Endothelial cell of umbilical vein (primary cell): ENCODE data around the gene DNAJC11. TPM values are rescaled to one million over a fixed set of nuclear protein-coding genes. Genes with fewer than 3 reads are reported as not detected.

Source experiments
- BruUV-seq: library from RNA; stranded (reverse); fragments of 400-500 nt; replicated peaks from 2 replicates; lab custom pipeline; 2021; lab: Mats Ljungman, UMichigan
- CTCF ChIA-PET: fragments of 300-600, 350-600 bp; sonication (Branson Sonifier 250); formaldehyde crosslinking; loops from one replicate; lab custom pipeline; 2021; ENCODE audit warnings: antibody characterized with exemption, inconsistent platforms; lab: Charles Lee
- POLR2A ChIA-PET: fragments of 300-600, 350-600 bp; sonication (Branson Sonifier 250); formaldehyde crosslinking; loops from one replicate; lab custom pipeline; 2021; ENCODE audit warnings: antibody characterized with exemption, inconsistent platforms; lab: Charles Lee
- DNase-seq: peaks from one replicate; pipeline ENCODE4 v3.0.0-alpha.2; 2011; ENCODE audit warnings: low read depth, low spot score
- FAIRE-seq: peaks from 2 replicates; lab custom pipeline; 2011; peaks lifted over from hg19 to GRCh38; lab: Jason Lieb, UNC
- H2AFZ ChIP-seq: 2 replicates; pipeline ENCODE4 v1.6.0; 2012; ENCODE audit warnings: low read depth, low read length, control low read depth, inconsistent platforms
- H3K27ac ChIP-seq: 2 replicates; pipeline ENCODE4 v1.5.1; 2011; ENCODE audit warnings: low read depth, mild to moderate bottlenecking, control low read depth, low read length, moderate library complexity; ENCODE audit not compliant: insufficient read depth
- H3K27me3 ChIP-seq, 2 experiments: 2 replicates each; pipeline versions ENCODE4 v1.6.0 to v1.6.1; 2011; ENCODE audit warnings: low read length in 2 of 2, mixed read lengths in 1 of 2; ENCODE audit not compliant: control insufficient read depth in 2 of 2, insufficient read depth in 2 of 2
- H3K36me3 ChIP-seq, 2 experiments: 2 replicates in 1 of 2; 3 replicates in 1 of 2; pipeline ENCODE4 v1.5.1; 2011; ENCODE audit warnings: low read length in 2 of 2, mild to moderate bottlenecking in 1 of 2, moderate library complexity in 1 of 2; ENCODE audit not compliant: control insufficient read depth in 2 of 2, insufficient read depth in 2 of 2; ENCODE audit errors: extremely low read depth in 1 of 2
- H3K4me1 ChIP-seq: 3 replicates; pipeline ENCODE4 v1.5.1; 2011; ENCODE audit warnings: mild to moderate bottlenecking, low read length; ENCODE audit not compliant: control insufficient read depth, insufficient read depth; ENCODE audit errors: extremely low read depth
- H3K4me2 ChIP-seq: 2 replicates; pipeline ENCODE4 v1.6.1; 2011; ENCODE audit warnings: low read length, control low read depth, mixed read lengths; ENCODE audit not compliant: insufficient read depth
- H3K4me3 ChIP-seq, 3 experiments: fragments of 200-600 bp in 1 of 3; sonication (generic), shearing (Covaris generic) in 1 of 3; replicated peaks in 1 of 3; 2 replicates each; pipeline ENCODE4 v1.5.1; 2011 to 2016; ENCODE audit warnings: control low read depth in 3 of 3, low read length in 3 of 3, mild to moderate bottlenecking in 2 of 3, inconsistent platforms in 1 of 3, low read depth in 1 of 3, moderate library complexity in 1 of 3; ENCODE audit not compliant: insufficient read depth in 1 of 3
- H3K79me2 ChIP-seq: 2 replicates; pipeline ENCODE4 v1.6.0; 2012; ENCODE audit warnings: low read length, inconsistent platforms; ENCODE audit not compliant: control insufficient read depth, insufficient read depth
- H3K9ac ChIP-seq: replicated peaks from 2 replicates; pipeline ENCODE3; 2011; ENCODE audit warnings: low read length, control low read depth; ENCODE audit not compliant: insufficient read depth; ENCODE audit errors: extremely low read depth
- H3K9me1 ChIP-seq: replicated peaks from 3 replicates; pipeline ENCODE4 v1.6.0; 2011; ENCODE audit warnings: mild to moderate bottlenecking, low read length; ENCODE audit not compliant: control insufficient read depth, insufficient read depth; ENCODE audit errors: extremely low read depth
- H3K9me3 ChIP-seq: replicated peaks from 2 replicates; pipeline ENCODE4 v1.5.1; 2012; ENCODE audit warnings: low read length, inconsistent platforms; ENCODE audit not compliant: control insufficient read depth, insufficient read depth
- H4K20me1 ChIP-seq: replicated peaks from 2 replicates; pipeline ENCODE3; 2011; ENCODE audit warnings: mild to moderate bottlenecking, low read length; ENCODE audit not compliant: control insufficient read depth, insufficient read depth; ENCODE audit errors: extremely low read depth
- EZH2 ChIP-seq: IDR thresholded peaks from 2 replicates; pipeline ENCODE4 v1.6.1; 2012; ENCODE audit warnings: borderline replicate concordance, low read depth, mild to moderate bottlenecking, moderate library complexity, low read length, inconsistent platforms; ENCODE audit not compliant: severe bottlenecking
- FOS ChIP-seq: IDR thresholded peaks from 2 replicates; pipeline ENCODE4 v1.6.1; 2011; ENCODE audit warnings: mild to moderate bottlenecking, low read length, moderate library complexity, borderline replicate concordance; ENCODE audit not compliant: insufficient read depth
- GATA2 ChIP-seq: IDR thresholded peaks from 2 replicates; pipeline ENCODE4 v1.7.0; 2011; ENCODE audit warnings: low read depth, mild to moderate bottlenecking, moderate library complexity, mixed read lengths, low read length; ENCODE audit not compliant: insufficient read length, insufficient read depth
- JUN ChIP-seq: IDR thresholded peaks from 2 replicates; pipeline ENCODE4 v1.6.1; 2011; ENCODE audit warnings: borderline replicate concordance, low read depth; ENCODE audit not compliant: insufficient read length, insufficient read depth
- MYC ChIP-seq: IDR thresholded peaks from one replicate; pipeline ENCODE4 v1.6.1; 2011; ENCODE audit warnings: mild to moderate bottlenecking, low read depth, low read length
- POLR2A ChIP-seq: IDR thresholded peaks from 2 replicates; pipeline ENCODE4 v1.6.1; 2012; ENCODE audit warnings: low read depth, mild to moderate bottlenecking, control low read depth, low read length
- POLR2AphosphoS5 ChIP-seq: IDR thresholded peaks from 2 replicates; pipeline ENCODE4 v1.6.1; 2012; ENCODE audit warnings: low read depth, mild to moderate bottlenecking, control low read depth, low read length, moderate library complexity; ENCODE audit not compliant: insufficient read depth
- dilution Hi-C: fragments of 300-500 bp; cut with MboI; formaldehyde crosslinking; loops from one replicate; pipeline ENCODE4 v1.15.0; 2019; ENCODE audit warnings: low sequenced_read_pairs; ENCODE audit not compliant: extremely low pct_ligation_motif_present
- intact Hi-C: fragments of 100-400 bp; cut with micrococcal nuclease; formaldehyde crosslinking; loops from one replicate; pipeline ENCODE4 v1.10.0; 2022
- polyA plus RNA-seq, 4 experiments: library from polyadenylated mRNA; depleted of rRNA in 3 of 4; stranded (reverse) in 3 of 4; unstranded in 1 of 4; fragments of >200 nt; gene quantifications; 2 replicates each; pipeline versions ENCODE4 v1.2.1 to v1.2.3, GENCODE V29; 2011 to 2012; ENCODE audit warnings: missing spikeins in 1 of 4
- total RNA-seq: library from RNA; stranded (reverse); gene quantifications from 2 replicates; pipeline ENCODE4 v1.2.3, GENCODE V29; 2021
- TF ChIP-seq, protein P1 (sequence below): IDR thresholded peaks from 2 replicates; pipeline ENCODE4 v1.6.1; 2011; ENCODE audit not compliant: insufficient read depth, insufficient read length
- TF ChIP-seq, protein P2 (sequence below), 2 donors: IDR thresholded peaks; 1 replicate in 1 of 2; 2 replicates in 1 of 2; pipeline ENCODE4 v1.5.1; 2011; ENCODE audit warnings: low read length in 2 of 2, mild to moderate bottlenecking in 2 of 2, moderate library complexity in 2 of 2, control low read depth in 1 of 2, inconsistent platforms in 1 of 2, low read depth in 1 of 2; ENCODE audit not compliant: insufficient read depth in 1 of 2; ENCODE audit errors: extremely low read depth in 1 of 2

The DNAJC11 gene
- total and polyA plus RNA-seq, 2 donors (not counting 3 experiments of a cell fraction or from before 2014, with no cell fraction given), result 31.1 to 64.3 TPM

DNA sequence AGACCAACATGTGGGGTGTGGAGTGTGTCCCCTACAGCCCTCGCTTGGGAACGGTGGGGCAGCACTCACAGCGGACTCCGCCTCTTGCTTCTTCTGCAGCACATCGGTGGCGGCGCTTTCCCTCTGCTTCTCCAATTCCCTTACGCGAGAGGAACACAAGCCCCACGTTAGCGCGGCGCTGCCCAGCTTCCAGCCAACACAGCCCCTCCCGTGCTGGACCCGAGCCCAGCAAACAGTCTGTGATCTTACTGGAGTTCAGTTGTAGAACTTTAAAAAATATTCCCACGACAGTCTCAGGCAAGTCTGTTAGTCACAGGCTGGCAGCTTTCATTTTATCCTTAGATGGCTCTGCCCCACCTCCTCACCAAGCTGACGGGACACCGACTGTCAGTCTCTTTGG lies 63.4 kb downstream of the DNAJC11 start:
- Histone ChIP-seq H3K79me2 (no peaks in the 10 kb centered on the region), H3K4me2 (no peak overlapping the region), H3K9me3 (no peaks in the 10 kb centered on the region), H3K4me1 (no peaks in the 10 kb centered on the region), H3K4me3 (no peak overlapping the region), H3K9ac (no peak overlapping the region), H4K20me1 (no peaks in the 10 kb centered on the region), H3K9me1 (no peaks in the 10 kb centered on the region), H3K27me3 (no peaks in the 10 kb centered on the region), H3K27ac (no peak overlapping the region), H2AFZ (no peak overlapping the region), H3K36me3 (peaks cover 6 to 34% of the 10 kb centered on the region in 2 experiments)
- no TSS peak for BruUV-seq
- no peak for FAIRE-seq
- intact Hi-C loops, result no loop called here
- ChIA-PET POLR2A (no interaction called here), CTCF (no interaction called here)
- dilution Hi-C loops, result no loop called here
- DNase-seq, result no peak
- TF ChIP-seq POLR2AphosphoS5 (no peak), MYC (no peak), JUN (no peak), FOS (no peak), POLR2A (no peak), EZH2 (no peak), GATA2 (no peak)
- TF ChIP-seq, protein P1, sequence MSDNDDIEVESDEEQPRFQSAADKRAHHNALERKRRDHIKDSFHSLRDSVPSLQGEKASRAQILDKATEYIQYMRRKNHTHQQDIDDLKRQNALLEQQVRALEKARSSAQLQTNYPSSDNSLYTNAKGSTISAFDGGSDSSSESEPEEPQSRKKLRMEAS, result no peak
- TF ChIP-seq, protein P2, sequence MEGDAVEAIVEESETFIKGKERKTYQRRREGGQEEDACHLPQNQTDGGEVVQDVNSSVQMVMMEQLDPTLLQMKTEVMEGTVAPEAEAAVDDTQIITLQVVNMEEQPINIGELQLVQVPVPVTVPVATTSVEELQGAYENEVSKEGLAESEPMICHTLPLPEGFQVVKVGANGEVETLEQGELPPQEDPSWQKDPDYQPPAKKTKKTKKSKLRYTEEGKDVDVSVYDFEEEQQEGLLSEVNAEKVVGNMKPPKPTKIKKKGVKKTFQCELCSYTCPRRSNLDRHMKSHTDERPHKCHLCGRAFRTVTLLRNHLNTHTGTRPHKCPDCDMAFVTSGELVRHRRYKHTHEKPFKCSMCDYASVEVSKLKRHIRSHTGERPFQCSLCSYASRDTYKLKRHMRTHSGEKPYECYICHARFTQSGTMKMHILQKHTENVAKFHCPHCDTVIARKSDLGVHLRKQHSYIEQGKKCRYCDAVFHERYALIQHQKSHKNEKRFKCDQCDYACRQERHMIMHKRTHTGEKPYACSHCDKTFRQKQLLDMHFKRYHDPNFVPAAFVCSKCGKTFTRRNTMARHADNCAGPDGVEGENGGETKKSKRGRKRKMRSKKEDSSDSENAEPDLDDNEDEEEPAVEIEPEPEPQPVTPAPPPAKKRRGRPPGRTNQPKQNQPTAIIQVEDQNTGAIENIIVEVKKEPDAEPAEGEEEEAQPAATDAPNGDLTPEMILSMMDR (IDR thresholded peaks at IDR 0.05; ENCODE audit: extremely low read depth in 1 of 2, insufficient read depth in 1 of 2, low read depth in 1 of 2, low read length in 2 of 2), result no peak
